RWPE1 (cell line): ENCODE results near the gene POC1B.

Experiments used
- CTCF ChIA-PET: fragments of 350-600 bp; sonication (Branson Sonifier 250); formaldehyde crosslinking; extraction: SDS; loops from one replicate; lab custom pipeline; 2021; lab: Yijun Ruan, JAX
- POLR2A ChIA-PET: fragments of 400-600 bp; formaldehyde crosslinking; extraction: SDS; loops from one replicate; lab custom pipeline; 2020; ENCODE audit warnings: antibody characterized with exemption; ENCODE audit not compliant: low non-redundant PET; lab: Yijun Ruan, JAX
- DNase-seq: peaks from one replicate; pipeline ENCODE4 v3.0.0; 2012; ENCODE audit warnings: low spot score
- H3K27ac ChIP-seq: fragments of 450-650 bp; 2 replicates; pipeline ENCODE4 v1.5.1; 2017
- CTCF ChIP-seq: fragments of 450-650 bp; conservative IDR thresholded peaks from 2 replicates; pipeline ENCODE4 v1.5.1; 2017; ENCODE audit warnings: low read depth, mild to moderate bottlenecking

The POC1B gene

GRCh38 chr12:89525824-89526770 is at the start of gene POC1B:
TSS of gene POC1B (minus strand) at chr12:89526047. CDS start at chr12:89525895, 152 bp downstream.
- POLR2A ChIA-PET: interaction anchor here (0.7 kb wide), 1 partner anchor 35 kb away, joined by 3 read pairs; no protein-coding TSS in a partner anchor
- TF ChIP-seq CTCF: no peak

GRCh38 chr12:89575374-89575773 is 49.5 kb upstream of the POC1B start:
- DNase-seq: no peak
- H3K27ac ChIP-seq: no peak overlapping the region
- ChIA-PET POLR2A (no interaction called here), CTCF (no interaction called here)
- no peak for TF ChIP-seq CTCF

More at GRCh38 chr12:89525824-89526770, at the start of gene POC1B:
- CTCF ChIA-PET: interaction anchor here (0.6 to 1.9 kb wide), 4 partner anchors 46 to 971 kb away, joined by 4 to 10 read pairs (median 8); no protein-coding TSS in a partner anchor
- peak within 1 kb of the TSS; percentile 90 for H3K27ac ChIP-seq
- DNase-seq: peak; percentile 84

- no peak overlapping the region for H3K27ac ChIP-seq
- POLR2A ChIA-PET: no interaction called here
Observed at GRCh38 chr12:89574736-89575208, 48.9 kb upstream of the POC1B start.

GRCh38 chr12:89573051-89573810 is 47.4 kb upstream of the POC1B start:
- H3K27ac ChIP-seq: no peak overlapping the region
- POLR2A ChIA-PET: no interaction called here
- no peak for DNase-seq
- CTCF ChIA-PET: no interaction called here
- TF ChIP-seq CTCF: no peak

More at GRCh38 chr12:89574736-89575208, 48.9 kb upstream of the POC1B start:
- CTCF ChIA-PET: interaction anchor here (0.6 kb wide), 1 partner anchor 37 kb away, joined by 3 read pairs; no protein-coding TSS in a partner anchor
- no peak for DNase-seq
- no peak for TF ChIP-seq CTCF

GRCh38 chr12:89571491-89572195 is 45.8 kb upstream of the POC1B start:
- ChIA-PET POLR2A (no interaction called here), CTCF (interaction anchor here (0.7 kb wide), 1 partner anchor 19 kb away, joined by 3 read pairs; no protein-coding TSS in a partner anchor)
- peak; percentile 29 for DNase-seq
- peak overlapping the region; percentile 35; the same call in 1 of the 2 replicates for H3K27ac ChIP-seq
- no peak for TF ChIP-seq CTCF

- ChIA-PET POLR2A (no interaction called here), CTCF (no interaction called here)
- TF ChIP-seq CTCF: no peak
- DNase-seq: no peak
- no peak overlapping the region for H3K27ac ChIP-seq
Observed at GRCh38 chr12:89568484-89568883, 42.6 kb upstream of the POC1B start.
